ENCODE measurements around the gene ZSCAN31. TPM values are rescaled to one million over a fixed set of nuclear protein-coding genes. Genes with fewer than 3 reads are reported as not detected.
A peak's percentile ranks its signal among the peaks of the same experiment; 100 is the strongest.
"Not testable (repeated sequence)": the region's sequence is repeated elsewhere in the genome, so short reads cannot be mapped to it uniquely, and the experiment has no call there.

The ZSCAN31 gene
- polyA plus RNA-seq, 3 donors: 8.7 to 9.9 (median 9.5) TPM

DNA sequence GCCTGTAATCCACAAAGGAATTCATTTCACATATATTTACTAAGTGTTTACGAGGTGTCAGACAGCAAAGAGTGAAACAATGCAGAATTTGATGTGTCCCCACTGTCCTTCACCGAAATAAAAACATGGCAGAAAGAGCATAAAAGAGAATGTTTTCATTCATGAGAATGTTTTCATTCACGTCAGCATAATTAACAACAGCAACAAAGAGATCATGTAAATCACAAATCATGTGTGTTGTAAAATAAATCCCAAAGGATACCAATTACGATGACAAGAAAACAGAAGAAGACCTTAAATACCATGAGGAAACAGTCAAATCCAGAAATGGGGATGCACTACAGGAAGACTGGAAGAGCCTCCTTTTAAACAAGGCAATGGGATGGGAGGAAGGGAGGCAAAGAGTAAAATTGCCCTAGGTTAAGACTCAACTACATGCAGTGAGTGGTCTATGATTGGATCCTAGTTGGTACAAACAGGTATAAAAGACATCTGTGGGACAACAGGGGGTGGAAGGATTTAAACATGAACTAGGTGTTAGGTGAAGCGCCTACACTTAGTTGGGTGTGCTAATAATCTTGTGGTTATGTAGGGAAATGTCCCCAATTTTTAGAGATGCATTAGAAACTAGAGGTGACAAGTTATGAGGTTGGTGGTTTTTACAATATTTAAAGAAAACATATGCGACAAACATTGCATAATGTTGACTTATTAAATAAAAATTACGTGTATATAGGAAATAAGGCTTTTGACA, 1.5 kb downstream of the ZSCAN31 start:
- DNase-seq (ENCODE audit: extremely low read depth in 1 of 11, low read depth in 9 of 11, low spot score in 4 of 11): peak in 4 of 11 donors; percentile 18 to 49 (median 32)

GRCh38 chr6:28333599-28334018, 2.3 kb downstream of the ZSCAN31 start:
- DNase-seq (ENCODE audit: extremely low read depth in 1 of 11, low read depth in 9 of 11, low spot score in 4 of 11): no peak

DNA sequence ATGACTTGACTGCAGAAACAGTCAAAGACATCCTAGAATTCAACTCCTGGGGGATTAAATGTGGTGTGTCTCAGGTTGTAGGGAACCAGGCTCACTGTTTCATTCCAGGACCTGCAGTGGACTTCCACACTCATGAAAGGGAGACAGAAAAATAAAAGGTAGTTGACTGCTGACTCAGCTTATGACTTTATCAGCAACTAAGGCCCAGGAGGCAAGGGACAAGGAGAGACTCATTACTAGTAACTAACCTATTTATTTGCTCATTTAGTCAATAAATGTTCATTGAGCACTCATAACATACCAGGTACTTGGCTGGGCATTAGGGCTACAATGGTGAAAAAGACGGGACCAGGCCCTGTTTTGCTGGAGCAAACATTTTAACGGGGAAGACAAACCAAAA, 2.9 kb downstream of the ZSCAN31 start:
- DNase-seq (ENCODE audit: extremely low read depth in 1 of 11, low read depth in 9 of 11, low spot score in 4 of 11): no peak

- DNase-seq (ENCODE audit: extremely low read depth in 1 of 11, low read depth in 9 of 11, low spot score in 4 of 11): no peak
These were observed 5.9 kb downstream of the ZSCAN31 start for GRCh38 chr6:28330041-28330440.

- no peak for DNase-seq (ENCODE audit: extremely low read depth in 1 of 11, low read depth in 9 of 11, low spot score in 4 of 11)
These were observed 9.5 kb downstream of the ZSCAN31 start for GRCh38 chr6:28326371-28326948.

DNA sequence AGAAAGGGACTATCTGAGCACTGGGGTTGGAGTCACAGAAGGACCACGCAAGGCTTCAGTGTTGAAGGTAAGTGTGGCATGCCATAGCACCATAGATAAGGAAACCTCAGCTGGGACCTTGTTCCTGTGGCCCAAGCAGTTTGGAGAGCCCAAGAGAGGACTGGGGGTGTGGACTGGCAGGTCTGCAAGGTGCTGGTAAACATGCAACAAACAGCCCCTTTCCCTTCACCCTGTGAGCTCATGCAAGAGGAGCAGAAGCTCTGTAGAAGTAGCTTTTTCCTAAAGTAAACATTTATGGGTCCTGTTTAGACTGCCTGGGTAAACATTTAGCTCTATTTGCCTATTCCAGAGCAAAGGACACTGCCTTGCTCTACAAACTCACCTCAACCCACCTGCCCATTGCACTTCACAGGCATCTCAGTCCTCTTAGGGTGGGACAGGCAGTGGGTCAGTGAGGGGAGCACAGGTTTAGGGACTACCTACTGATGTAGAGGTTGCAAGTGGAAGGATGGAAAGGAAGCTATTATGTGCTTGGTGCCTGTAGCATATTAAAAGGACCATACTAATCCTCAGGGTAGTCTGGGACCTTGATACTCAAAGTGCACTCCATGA, 12.0 kb downstream of the ZSCAN31 start:
- DNase-seq (ENCODE audit: extremely low read depth in 1 of 11, low read depth in 9 of 11, low spot score in 4 of 11): no peak

DNA sequence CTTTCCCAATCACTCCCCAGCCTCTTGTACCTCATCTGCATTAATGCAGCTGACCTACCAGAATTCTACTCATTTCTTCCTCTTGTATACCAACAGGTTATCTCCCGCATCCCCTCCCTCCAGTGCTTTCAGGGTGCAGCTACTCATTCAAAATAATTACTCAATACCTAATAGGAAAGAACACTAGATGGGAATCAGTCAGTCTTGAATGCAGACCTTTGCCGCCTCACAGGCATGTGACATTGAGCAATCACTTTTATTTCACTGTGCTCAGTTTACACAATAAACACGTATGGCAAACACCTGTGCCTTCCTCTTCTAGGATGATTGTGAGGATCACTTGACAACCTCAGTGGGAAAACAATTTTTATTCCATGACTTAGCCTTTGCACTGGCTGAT, 13.3 kb downstream of the ZSCAN31 start:
- DNase-seq (ENCODE audit: extremely low read depth in 1 of 11, low read depth in 9 of 11, low spot score in 4 of 11): no peak

DNA sequence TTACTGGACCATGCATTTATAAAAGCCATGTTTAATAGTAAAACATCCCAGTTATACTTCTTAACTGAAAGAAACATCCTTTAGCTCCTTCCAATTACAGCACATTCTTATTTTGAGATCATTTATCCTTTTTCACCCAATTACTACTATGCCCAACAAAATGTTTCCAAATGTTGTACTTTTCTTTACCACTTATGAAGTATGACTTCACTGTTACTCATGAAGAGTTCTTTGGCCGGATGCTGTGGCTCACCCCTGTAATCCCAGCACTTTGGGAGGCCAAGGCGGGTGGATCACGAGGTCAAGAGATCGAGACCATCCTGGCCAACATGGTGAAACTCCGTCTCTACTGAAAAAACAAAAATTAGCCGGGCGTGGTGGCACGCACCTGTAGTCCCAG, 18.1 kb downstream of the ZSCAN31 start:
- DNase-seq (ENCODE audit: extremely low read depth in 1 of 11, low read depth in 9 of 11, low spot score in 4 of 11): not testable (repeated sequence)

- DNase-seq (ENCODE audit: extremely low read depth in 1 of 11, low read depth in 9 of 11, low spot score in 4 of 11): no peak
These were observed 20.3 kb downstream of the ZSCAN31 start for GRCh38 chr6:28315628-28316027.

GRCh38 chr6:28312939-28313338, 23.0 kb downstream of the ZSCAN31 start:
- DNase-seq (ENCODE audit: extremely low read depth in 1 of 11, low read depth in 9 of 11, low spot score in 4 of 11): no peak

DNA sequence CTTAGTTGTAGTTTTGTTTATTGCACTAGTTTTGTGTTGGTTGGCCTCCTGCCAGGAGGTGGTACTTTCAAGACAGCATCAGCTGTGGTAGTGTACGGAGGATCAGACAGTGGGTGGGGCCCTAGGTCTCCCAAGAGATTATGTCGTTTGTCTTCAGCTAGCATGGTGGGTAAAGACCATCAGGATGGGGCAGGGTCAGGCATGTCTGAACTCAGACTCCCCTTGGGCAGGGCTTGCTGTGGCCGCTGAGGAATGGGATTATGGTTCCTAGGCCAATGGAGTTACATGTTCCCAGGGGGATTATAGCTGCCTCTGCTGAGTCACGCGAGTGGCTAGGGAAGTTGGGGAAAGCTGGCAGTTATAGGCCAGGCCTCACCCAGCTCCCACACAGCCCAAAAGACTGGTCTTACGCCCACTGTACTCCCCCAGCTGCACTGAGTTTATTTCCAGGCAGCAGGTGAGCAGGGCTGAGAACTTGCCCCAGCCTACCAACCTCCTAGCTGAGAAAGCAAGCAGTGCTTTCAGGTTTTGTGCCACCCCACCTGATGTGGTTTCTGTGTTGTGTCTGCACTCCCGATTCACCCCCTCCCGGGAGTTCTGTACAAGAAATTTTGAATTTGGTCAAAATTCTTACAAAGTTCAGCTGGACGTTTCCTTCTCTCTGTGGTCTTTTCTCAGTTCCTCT, 24.7 kb downstream of the ZSCAN31 start:
- DNase-seq (ENCODE audit: extremely low read depth in 1 of 11, low read depth in 9 of 11, low spot score in 4 of 11): no peak

- not testable (repeated sequence) for DNase-seq (ENCODE audit: extremely low read depth in 1 of 11, low read depth in 9 of 11, low spot score in 4 of 11)
These were observed 29.6 kb downstream of the ZSCAN31 start for GRCh38 chr6:28306363-28306762.

DNA sequence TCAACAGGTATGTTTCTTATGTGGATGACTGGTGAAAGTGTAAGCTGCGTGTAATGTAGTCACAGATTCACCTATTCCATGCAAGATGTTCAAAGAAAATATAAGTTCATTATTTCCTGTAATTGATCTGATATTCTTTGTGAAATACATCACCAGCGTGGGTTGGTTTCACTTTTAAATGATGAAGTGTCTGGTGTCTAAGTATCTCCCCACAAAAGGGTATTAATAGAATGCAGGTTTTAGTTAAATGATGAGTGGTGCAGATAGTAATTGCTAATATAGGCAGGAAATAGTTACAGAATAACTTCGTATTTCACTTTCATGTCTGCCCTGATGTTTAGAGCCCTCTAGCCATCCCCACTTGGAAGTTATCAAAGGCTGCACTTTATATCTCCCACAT, 32.4 kb downstream of the ZSCAN31 start:
- no peak for DNase-seq (ENCODE audit: extremely low read depth in 1 of 11, low read depth in 9 of 11, low spot score in 4 of 11)

DNA sequence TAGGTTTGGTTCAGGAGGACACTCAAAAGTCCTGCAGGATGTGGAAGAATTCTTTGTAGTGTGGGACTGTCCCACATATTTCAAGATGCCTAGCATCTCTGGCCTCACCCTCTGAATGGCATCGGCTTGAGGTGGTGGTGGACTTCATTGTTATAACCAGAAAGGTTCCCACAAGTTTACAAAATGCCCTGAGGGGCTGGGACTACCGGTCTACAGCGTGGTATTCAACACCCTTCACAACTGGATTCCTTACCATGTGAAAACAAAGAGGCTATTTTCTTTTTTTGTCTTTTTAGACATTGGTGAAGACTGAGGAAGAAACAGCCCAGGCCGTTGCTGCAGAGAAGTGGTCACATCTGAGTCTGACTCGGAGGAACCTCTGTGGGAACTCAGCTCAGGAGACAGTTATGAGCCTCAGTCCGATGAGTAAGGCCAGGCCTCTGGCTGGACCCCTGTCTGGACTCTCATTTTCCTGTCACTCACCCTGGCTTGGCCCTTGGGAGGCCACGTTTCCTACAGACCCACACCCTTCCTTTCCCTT, 39.4 kb downstream of the ZSCAN31 start:
- DNase-seq (ENCODE audit: extremely low read depth in 1 of 11, low read depth in 9 of 11, low spot score in 4 of 11): no peak

- DNase-seq (ENCODE audit: extremely low read depth in 1 of 11, low read depth in 9 of 11, low spot score in 4 of 11): no peak
These were observed 40.6 kb downstream of the ZSCAN31 start for GRCh38 chr6:28295326-28295725.

DNA sequence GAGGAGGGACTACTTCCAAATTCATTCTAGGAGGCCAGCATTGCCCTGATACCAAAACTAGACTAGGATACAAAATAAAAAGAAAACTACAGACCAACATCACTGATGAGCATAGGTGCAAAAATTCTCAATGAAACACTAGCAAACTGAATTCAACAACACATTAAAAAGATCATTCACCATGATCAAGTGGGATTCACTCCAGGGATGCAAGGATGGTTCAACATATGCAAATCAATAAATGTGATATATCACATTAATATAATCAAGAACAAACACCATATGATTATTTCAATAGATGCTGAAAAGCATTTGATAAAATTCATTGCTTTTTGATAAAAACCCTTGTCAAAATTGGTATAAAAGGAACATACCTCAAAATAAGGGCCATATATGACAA, 44.4 kb downstream of the ZSCAN31 start:
- no peak for DNase-seq (ENCODE audit: extremely low read depth in 1 of 11, low read depth in 9 of 11, low spot score in 4 of 11)

DNA sequence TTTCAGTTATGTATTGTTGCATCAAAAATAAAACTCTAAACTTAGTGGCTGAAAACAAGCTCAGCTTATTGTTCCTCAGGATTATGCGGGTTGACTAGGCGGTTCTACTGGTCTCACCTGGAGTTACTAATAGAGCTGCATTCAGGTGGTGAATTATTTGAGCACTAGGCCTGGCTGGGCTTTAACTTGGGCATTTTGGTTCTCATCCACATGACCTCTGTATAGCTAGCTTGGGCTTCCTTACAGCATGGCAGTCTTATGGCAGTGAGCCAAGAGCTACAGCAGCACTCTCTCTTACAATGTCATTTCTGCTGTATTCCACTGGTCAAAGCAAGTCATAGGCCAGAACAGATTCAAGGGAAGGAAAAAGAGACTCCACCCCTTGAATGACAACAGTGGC, 53.0 kb downstream of the ZSCAN31 start:
- DNase-seq (ENCODE audit: extremely low read depth in 1 of 11, low read depth in 9 of 11, low spot score in 4 of 11): no peak

- DNase-seq (ENCODE audit: extremely low read depth in 1 of 11, low read depth in 9 of 11, low spot score in 4 of 11): peak in 9 of 11 donors; percentile 23 to 66 (median 53)
These were observed 54.5 kb downstream of the ZSCAN31 start, which contains the start of gene PGBD1 for GRCh38 chr6:28281288-28282064. PGBD1 (plus strand) TSS chr6:28281572; CDS start chr6:28283814, 2,242 bp downstream.
